Measurements from ENCODE around the gene CELF5. TPM values are rescaled to one million over a fixed set of nuclear protein-coding genes. Genes with fewer than 3 reads are reported as not detected.

CELF5 gene
- total and polyA plus RNA-seq, 9 of the 15 experiments (the other 6 are each of a cell fraction or from before 2014, with no cell fraction given): 0.01 to 0.56 (median 0.22) TPM

- TF ChIP-seq ZMIZ1 (IDR thresholded peaks at IDR 0.05; ENCODE audit: low read depth in 2 of 2, low read length in 2 of 2) (0 out of 4 replicates have a peak, but pooled peaks of 1 of the 2 experiments have one; percentile 51), TBP (optimal IDR thresholded peaks at IDR 0.05; ENCODE audit: low read depth, low read length) (peak; percentile 73), XRCC5 (IDR thresholded peaks at IDR 0.05; ENCODE audit: low read depth, low read length) (peak; percentile 17; the same call in 1 of the 2 replicates), DDX20 (tag; IDR thresholded peaks at IDR 0.05; ENCODE audit: low read depth) (no peak), ETV5 (CRISPR knock-in tag; IDR thresholded peaks at IDR 0.05; ENCODE audit: low read depth) (peak; percentile 81), PBX2 (CRISPR knock-in tag; IDR thresholded peaks at IDR 0.05; ENCODE audit: low read depth) (no peak), PBX2 (tag; conservative IDR thresholded peaks at IDR 0.05; ENCODE audit: low read depth) (peak; percentile 37; the same call in 1 of the 2 replicates), NEUROD1 (IDR thresholded peaks at IDR 0.05; ENCODE audit: borderline replicate concordance, low read depth, low read length, partially characterized antibody) (no peak), TCFL5 (CRISPR knock-in tag; conservative IDR thresholded peaks at IDR 0.05) (no peak), TFE3 (CRISPR knock-in tag; IDR thresholded peaks at IDR 0.05) (no peak), LEF1 (IDR thresholded peaks at IDR 0.05) (no peak), TARDBP (IDR thresholded peaks at IDR 0.05) (no peak), ATF7 (IDR thresholded peaks at IDR 0.05) (peak; percentile 60; the same call in 1 of the 2 replicates), TCF15 (CRISPR knock-in tag; IDR thresholded peaks at IDR 0.05) (no peak), CHD4 (IDR thresholded peaks at IDR 0.05; ENCODE audit: insufficient read depth, insufficient replicate concordance, low read depth, low read length, poor library complexity, severe bottlenecking) (no peak), LARP7 (IDR thresholded peaks at IDR 0.05) (no peak), ATF4 (CRISPR knock-in tag; IDR thresholded peaks at IDR 0.05) (no peak), ELF4 (CRISPR knock-in tag; IDR thresholded peaks at IDR 0.05) (peak; percentile 84; the same call in 1 of the 2 replicates)
These were observed 38.9 kb upstream of the CELF5 start, which contains the start of gene NCLN (continued) for GRCh38 chr19:3185461-3186159.

Measured in K562 (cell line).